Heart right ventricle (tissue), 16 donors: ENCODE results near the gene FXR2. TPM values are rescaled to one million over a fixed set of nuclear protein-coding genes. Genes with fewer than 3 reads are reported as not detected.

Source experiments
- ATAC-seq, 8 donors: fragments of 200-7000 bp; cut with Tn5 transposase; one replicate each; pipeline ENCODE4 v1.9.1; 2020; ENCODE audit warnings: mild to moderate bottlenecking in 8 of 8, moderate library complexity in 8 of 8, moderate number of reproducible peaks in 1 of 8
- DNase-seq, 2 donors: peaks; one replicate each; pipeline ENCODE4 v3.0.0-alpha.2; 2020
- H3K27ac ChIP-seq, 10 donors: fragments of 200-600 bp; sonication (generic) in 2 of 10; one replicate each; pipeline versions ENCODE4 v1.5.0 to v1.8.0; 2020 to 2022; ENCODE audit warnings: mild to moderate bottlenecking in 3 of 10
- H3K27me3 ChIP-seq, 7 donors: fragments of 200-600 bp; one replicate each; pipeline ENCODE4 v1.8.0; 2021 to 2022; ENCODE audit warnings: mild to moderate bottlenecking in 2 of 7
- H3K36me3 ChIP-seq, 9 donors: fragments of 200-600 bp; sonication (generic) in 1 of 9; one replicate each; pipeline versions ENCODE4 v1.5.0 to v1.8.0; 2020 to 2022; ENCODE audit warnings: mild to moderate bottlenecking in 2 of 9
- H3K4me1 ChIP-seq, 9 donors: fragments of 200-600 bp; sonication (generic) in 1 of 9; one replicate each; pipeline versions ENCODE4 v1.5.0 to v1.8.0; 2020 to 2022; ENCODE audit warnings: mild to moderate bottlenecking in 4 of 9
- H3K4me3 ChIP-seq, 10 donors: fragments of 200-600 bp; sonication (generic) in 2 of 10; one replicate each; pipeline versions ENCODE4 v1.5.0 to v1.8.0; 2020 to 2022; ENCODE audit warnings: mild to moderate bottlenecking in 7 of 10, moderate library complexity in 2 of 10
- H3K9me3 ChIP-seq, 11 donors: fragments of 200-600 bp in 10 of 11; sonication (generic) in 2 of 11; one replicate each; pipeline versions ENCODE4 v1.5.0 to v1.8.0; 2013 to 2022; ENCODE audit warnings: mild to moderate bottlenecking in 2 of 11, control low read depth in 1 of 11, moderate library complexity in 1 of 11
- WGBS, 2 donors: extraction: QIAGEN DNeasy Blood & Tissue Kit; methylation state at CpG; one replicate each; pipeline ENCODE4 v1.1.7; 2013; ENCODE audit warnings: inconsistent platforms in 1 of 2; 5-methylcytosine and 5-hydroxymethylcytosine counted together
- intact Hi-C, 10 donors: fragments of 100-400 bp; cut with DNase I; formaldehyde crosslinking; loops; one replicate each; pipeline versions ENCODE4 v1.11.1 to v1.14.2; 2022
- polyA plus RNA-seq, 2 donors: library from polyadenylated mRNA; stranded (reverse); fragments of 200-250 nt; gene quantifications; one replicate each; pipeline ENCODE4 v1.2.3, GENCODE V29; 2013
- total RNA-seq, 10 donors: library from RNA; stranded (reverse); fragmentation: NEBNext Ultra II Directional in 3 of 10; extraction: Animal tissue kit (Norgen Biotek cat#: 25700) in 3 of 10; gene quantifications; one replicate each; pipeline versions ENCODE4 v1.2.1 to v1.2.4, GENCODE V29; 2021 to 2023
- TF ChIP-seq, protein P1 (sequence below), 9 donors: fragments of 200-600 bp; sonication (generic) in 2 of 9; IDR thresholded peaks; one replicate each; pipeline versions ENCODE4 v1.5.0 to v1.8.0; 2021 to 2022; ENCODE audit warnings: antibody characterized with exemption in 9 of 9, mild to moderate bottlenecking in 5 of 9, moderate library complexity in 1 of 9
- donor health status: Arrhythmogenic right ventricular cardiomyopathy.
- donor health status: ischemic (EF 13 %, LVEDD 7.1; RV severe dilation, severe dysfunction).
- donor health status: healthy with polysubstance abuse.
- donor health status: DM: no; HTN: yes; CAD: no.
- donor health status: DM: no; HTN: no; CAD: no.
- donor health status: ischemic (EF 25% LVEDD 6.9; RV normal size, moderate dysfunction).
- donor health status: ischemic (EF 25% LVEDD 5.7; RV mildly dilated, moderate dysfunction).
- donor health status: healthy.
- donor health status: DM: yes; HTN: yes; CAD: no.
- donor health status: Ischemic cardiomyopathy.
- donor health status: ischemic (EF 35%, LVEDD 5.7; RV mildly dilated, moderate dysfunction).
- donor health status: nonischemic (EF 11% LVEDD 7.7; RV severe dilation, severe dysfunction).
- donor health status: DM: yes; HTN: yes; CAD: no.
- donor health status: PGD.
- donor health status: ischemic (EF 29% LVEDD 5.4; RV normal size, mild dysfunction).
- donor health status: nonischemic (EF 23%, LVEDD 6.1; RV moderate dilation, normal function).

FXR2 gene
- total and polyA plus RNA-seq, 12 donors: 52.2 to 111 (median 90.5) TPM

GRCh38 chr17:7654832-7655540 lies 40.3 kb upstream of the FXR2 start:
- intact Hi-C loops: loop anchor here in 1 of 10 donors (5.0 kb wide), 1 partner anchor 32 kb away; the partner anchor contains the start of genes TP53 and WRAP53
- ATAC-seq: no peak
- H3K27ac ChIP-seq: no peak overlapping the region

DNA sequence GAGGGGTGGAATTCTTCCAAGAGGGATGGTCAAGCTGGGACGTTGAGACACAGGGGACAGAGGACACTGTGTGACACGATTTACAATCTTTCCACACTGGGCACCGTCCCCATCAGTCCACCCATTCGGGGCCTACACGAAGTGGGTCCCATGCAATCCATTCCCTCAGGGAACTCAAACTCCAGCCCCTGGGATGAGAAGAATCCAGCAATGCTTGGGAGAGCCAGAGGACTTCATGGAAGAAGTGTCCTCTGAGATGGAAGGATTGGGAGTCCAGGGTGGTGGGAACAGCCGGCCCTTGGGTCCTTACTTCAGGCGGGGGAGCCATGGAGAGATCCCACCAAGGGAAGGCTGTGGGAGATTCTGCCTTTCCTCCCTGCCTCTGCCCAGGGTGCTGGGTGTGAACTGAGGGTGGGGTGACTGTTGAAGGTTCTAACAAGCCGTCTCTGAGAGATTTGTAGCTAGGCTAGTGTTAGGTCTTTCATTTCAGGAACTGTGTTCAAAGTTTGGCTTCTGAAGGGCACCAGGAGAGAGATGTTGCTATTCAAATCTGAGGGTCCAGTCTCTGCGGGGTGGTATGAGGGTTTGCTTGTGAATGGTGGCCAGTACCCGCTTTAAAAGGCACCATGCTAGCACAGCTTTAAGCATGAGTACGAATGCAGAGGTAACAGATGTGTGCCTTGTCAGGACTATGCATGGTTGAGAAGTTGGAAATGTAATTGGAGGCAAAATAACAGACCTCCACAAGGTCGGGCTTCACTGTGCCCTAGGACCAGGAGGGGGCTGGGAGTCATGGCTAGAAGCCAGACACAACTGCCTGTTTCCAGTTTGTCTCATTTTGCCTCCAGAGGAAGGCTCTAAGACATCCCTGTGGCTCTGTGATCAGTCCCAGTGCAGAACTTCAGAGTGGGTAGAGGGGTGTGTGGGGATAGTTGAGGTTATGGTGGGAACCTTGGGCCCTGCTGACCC lies 38.0 kb upstream of the FXR2 start:
- 54 to 60% methylated on average over 12 of the region's 12 CpGs for WGBS, 2 donors
- no peaks in the 10 kb centered on the region for H3K9me3 ChIP-seq
- H3K4me3 ChIP-seq: peak overlapping the region in 3 of 10 donors; percentile 62 to 66 (median 63)
- intact Hi-C loops: loop anchor here in 1 of 10 donors (5.0 kb wide), 1 partner anchor 35 kb away; the partner anchor contains the start of genes TP53 and WRAP53
- peaks cover 5 to 50% (median 33%) of the 10 kb centered on the region in 7 donors for H3K27me3 ChIP-seq
- DNase-seq: no peak
- H3K27ac ChIP-seq: peak overlapping the region in 3 of 10 donors; percentile 19 to 78 (median 75)
- peaks cover 6 to 37% (median 30%) of the 10 kb centered on the region in 9 donors for H3K4me1 ChIP-seq
- TF ChIP-seq, protein P1, sequence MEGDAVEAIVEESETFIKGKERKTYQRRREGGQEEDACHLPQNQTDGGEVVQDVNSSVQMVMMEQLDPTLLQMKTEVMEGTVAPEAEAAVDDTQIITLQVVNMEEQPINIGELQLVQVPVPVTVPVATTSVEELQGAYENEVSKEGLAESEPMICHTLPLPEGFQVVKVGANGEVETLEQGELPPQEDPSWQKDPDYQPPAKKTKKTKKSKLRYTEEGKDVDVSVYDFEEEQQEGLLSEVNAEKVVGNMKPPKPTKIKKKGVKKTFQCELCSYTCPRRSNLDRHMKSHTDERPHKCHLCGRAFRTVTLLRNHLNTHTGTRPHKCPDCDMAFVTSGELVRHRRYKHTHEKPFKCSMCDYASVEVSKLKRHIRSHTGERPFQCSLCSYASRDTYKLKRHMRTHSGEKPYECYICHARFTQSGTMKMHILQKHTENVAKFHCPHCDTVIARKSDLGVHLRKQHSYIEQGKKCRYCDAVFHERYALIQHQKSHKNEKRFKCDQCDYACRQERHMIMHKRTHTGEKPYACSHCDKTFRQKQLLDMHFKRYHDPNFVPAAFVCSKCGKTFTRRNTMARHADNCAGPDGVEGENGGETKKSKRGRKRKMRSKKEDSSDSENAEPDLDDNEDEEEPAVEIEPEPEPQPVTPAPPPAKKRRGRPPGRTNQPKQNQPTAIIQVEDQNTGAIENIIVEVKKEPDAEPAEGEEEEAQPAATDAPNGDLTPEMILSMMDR (IDR thresholded peaks at IDR 0.05): no peak
- peaks cover 0 to 4% (median 0%) of the 10 kb centered on the region in 9 donors for H3K36me3 ChIP-seq
- ATAC-seq: no peak

More at GRCh38 chr17:7654832-7655540, 40.3 kb upstream of the FXR2 start:
- no peak for DNase-seq
- no peaks in the 10 kb centered on the region for H3K9me3 ChIP-seq
- H3K4me1 ChIP-seq: peaks cover 6 to 37% (median 29%) of the 10 kb centered on the region in 9 donors
- 68 to 75% methylated on average over 16 of the region's 16 CpGs for WGBS, 2 donors
- H3K4me3 ChIP-seq: no peak overlapping the region
- H3K36me3 ChIP-seq: peaks cover 0 to 4% (median 0%) of the 10 kb centered on the region in 9 donors
- H3K27me3 ChIP-seq: peaks cover 5 to 36% (median 20%) of the 10 kb centered on the region in 7 donors
- TF ChIP-seq, protein P1 (IDR thresholded peaks at IDR 0.05): no peak

- DNase-seq (peak; percentile 21 to 31), ATAC-seq (peak in 7 of 8 donors; percentile 7 to 55 (median 36))
- Histone ChIP-seq H3K9me3 (no peaks in the 10 kb centered on the region), H3K27ac (peak overlapping the region; percentile 47 to 78 (median 62)), H3K4me3 (peak overlapping the region; percentile 8 to 66 (median 58)), H3K27me3 (peaks cover 5 to 50% (median 33%) of the 10 kb centered on the region in 7 donors), H3K36me3 (peaks cover 0 to 4% (median 0%) of the 10 kb centered on the region in 9 donors), H3K4me1 (peaks cover 6 to 28% (median 25%) of the 10 kb centered on the region in 9 donors)
- WGBS, 2 donors: 5% methylated on average over 46 to 54 of the region's 54 CpGs
- TF ChIP-seq, protein P1 (IDR thresholded peaks at IDR 0.05): no peak
- intact Hi-C loops: loop anchor here in 1 of 10 donors (5.0 kb wide), 1 partner anchor 35 kb away; the partner anchor contains the start of genes TP53 and WRAP53
These were observed 37.1 kb upstream of the FXR2 start for GRCh38 chr17:7651665-7652387.
